Bronchial epithelial cell (primary cell): Measurements from ENCODE around the gene COL17A1. TPM values are rescaled to one million over a fixed set of nuclear protein-coding genes. Genes with fewer than 3 reads are reported as not detected.

ENCODE experiments used
- total RNA-seq: library from RNA; depleted of rRNA; stranded (reverse); fragments of >200 nt; gene quantifications from 2 replicates; pipeline ENCODE4 v1.2.1, GENCODE V29; 2014

The COL17A1 gene
- total RNA-seq, 1 donor from 2014 or later: 594 TPM

Other genes starting within 250 kb of the COL17A1 start
- gene SH3PXD2A, start 230.3 kb downstream of the COL17A1 start, total RNA-seq: 12.4 and 16.1 TPM in 2 replicates
- 40.7 and 67.7 TPM in 2 replicates for gene STN1, start 167.7 kb downstream of the COL17A1 start, total RNA-seq
- 85.3 and 112 TPM in 2 replicates for gene SLK, start 118.7 kb downstream of the COL17A1 start, total RNA-seq
- 3.2 and 4.1 TPM in 2 replicates for gene SFR1, start 36.3 kb upstream of the COL17A1 start, total RNA-seq
- 0.26 and 0.38 TPM in 2 replicates for gene CFAP43, start 146.5 kb upstream of the COL17A1 start, total RNA-seq
- 75.8 and 158 TPM in 2 replicates for gene GSTO1, start 169.0 kb upstream of the COL17A1 start, total RNA-seq
- gene GSTO2, start 183.3 kb upstream of the COL17A1 start, total RNA-seq: 24.7 and 29.2 TPM in 2 replicates